ENCODE data around the gene ASB13. TPM values are rescaled to one million over a fixed set of nuclear protein-coding genes. Genes with fewer than 3 reads are reported as not detected.

Gene ASB13
- total and polyA plus RNA-seq, 3 experiments from 2014 or later = 6.8 to 8.7 (median 7.5) TPM

- Mint-ChIP-seq H3K36me3 (peaks cover 0 to 6% (median 5%) of the 10 kb centered on the region in 3 donors), H3K27me3 (no peaks in the 10 kb centered on the region), H3K4me3 (peak overlapping the region; percentile 74 to 85 (median 79)), H3K27ac (peak overlapping the region in 7 of 8 donors; percentile 41 to 90 (median 81)), H3K4me1 (peaks cover 35 to 62% (median 47%) of the 10 kb centered on the region in 3 donors), H3K9me3 (no peaks in the 10 kb centered on the region)
- H3K36me3 ChIP-seq (ENCODE audit: insufficient read depth, low read length) = no peaks in the 10 kb centered on the region
- ChIA-PET POLR2A (interaction anchor here (0.6 to 1.4 kb wide), 3 partner anchors 8 to 36 kb away, joined by 4 to 5 read pairs (median 5); partner anchors contain the start of gene TASOR2), CTCF (interaction anchor here (1.6 kb wide), 1 partner anchor 9 kb away, joined by 3 read pairs; no protein-coding TSS in a partner anchor)
- H3K4me3 ChIP-seq (ENCODE audit: low read length) = peak overlapping the region; percentile 66
- H3K27ac ChIP-seq (ENCODE audit: low read depth, low read length) = peak overlapping the region; percentile 38
- H3K9me3 ChIP-seq (ENCODE audit: low read length) = no peaks in the 10 kb centered on the region
- no peaks in the 10 kb centered on the region for H3K27me3 ChIP-seq (ENCODE audit: insufficient read depth, low read length, poor library complexity, severe bottlenecking)
- peak; percentile 50 to 72 (median 55) for DNase-seq
- peaks cover 64% of the 10 kb centered on the region for H3K4me1 ChIP-seq (ENCODE audit: insufficient read depth, low read length)
Observed at GRCh38 chr10:5692461-5693358, 26.3 kb upstream of the ASB13 start.

- peak overlapping the region; percentile 38 to 81 (median 57) for H3K4me3 Mint-ChIP-seq
- POLR2A ChIA-PET = interaction anchor here (0.6 to 0.7 kb wide), 3 partner anchors 27 to 37 kb away, joined by 4 to 5 read pairs (median 5); no protein-coding TSS in a partner anchor
- Histone ChIP-seq H3K4me1 (ENCODE audit: insufficient read depth, low read length) (peaks cover 64% of the 10 kb centered on the region), H3K9me3 (ENCODE audit: low read length) (no peaks in the 10 kb centered on the region), H3K4me3 (ENCODE audit: low read length) (no peak overlapping the region), H3K27me3 (ENCODE audit: insufficient read depth, low read length, poor library complexity, severe bottlenecking) (no peaks in the 10 kb centered on the region), H3K27ac (ENCODE audit: low read depth, low read length) (peak overlapping the region; percentile 28), H3K36me3 (ENCODE audit: insufficient read depth, low read length) (no peaks in the 10 kb centered on the region)
- CTCF ChIA-PET = interaction anchor here (1.6 kb wide), 1 partner anchor 10 kb away, joined by 3 read pairs; no protein-coding TSS in a partner anchor
- no peaks in the 10 kb centered on the region for H3K9me3 Mint-ChIP-seq
- H3K27me3 Mint-ChIP-seq = no peaks in the 10 kb centered on the region
- DNase-seq = no peak
- H3K27ac Mint-ChIP-seq = peak overlapping the region in 1 of 8 donors; percentile 51
- H3K4me1 Mint-ChIP-seq = peaks cover 44 to 60% (median 57%) of the 10 kb centered on the region in 3 donors
- peaks cover 0 to 6% (median 5%) of the 10 kb centered on the region in 3 donors for H3K36me3 Mint-ChIP-seq
Observed at GRCh38 chr10:5691786-5692185, 25.4 kb upstream of the ASB13 start.

- Mint-ChIP-seq H3K4me3 (no peak overlapping the region), H3K4me1 (peaks cover 60 to 81% (median 68%) of the 10 kb centered on the region in 3 donors)
- H3K27ac ChIP-seq (ENCODE audit: low read depth, low read length) = no peak overlapping the region
Observed at GRCh38 chr10:5688587-5688986, 22.2 kb upstream of the ASB13 start.

GRCh38 chr10:5685764-5686240 lies 19.4 kb upstream of the ASB13 start:
- Mint-ChIP-seq H3K9me3 (no peaks in the 10 kb centered on the region), H3K27ac (peak overlapping the region; percentile 90 to 99 (median 97)), H3K4me1 (peaks cover 43 to 61% (median 59%) of the 10 kb centered on the region in 3 donors), H3K4me3 (peak overlapping the region; percentile 89 to 100 (median 98)), H3K27me3 (peaks cover 0 to 4% of the 10 kb centered on the region in 2 donors), H3K36me3 (peaks cover 0 to 20% (median 3%) of the 10 kb centered on the region in 3 donors)
- Histone ChIP-seq H3K4me3 (ENCODE audit: low read length) (peak overlapping the region; percentile 67), H3K27me3 (ENCODE audit: insufficient read depth, low read length, poor library complexity, severe bottlenecking) (no peaks in the 10 kb centered on the region), H3K4me1 (ENCODE audit: insufficient read depth, low read length) (peaks cover 38% of the 10 kb centered on the region), H3K27ac (ENCODE audit: low read depth, low read length) (peak overlapping the region; percentile 87), H3K36me3 (ENCODE audit: insufficient read depth, low read length) (no peaks in the 10 kb centered on the region), H3K9me3 (ENCODE audit: low read length) (no peaks in the 10 kb centered on the region)
- peak in 1 of 5 donors; percentile 24 for DNase-seq
- POLR2A ChIA-PET = interaction anchor here (0.6 kb wide), 1 partner anchor 487 kb away, joined by 4 read pairs; no protein-coding TSS in a partner anchor
- CTCF ChIA-PET = no interaction called here

More at GRCh38 chr10:5688587-5688986, 22.2 kb upstream of the ASB13 start:
- Histone ChIP-seq H3K4me3 (ENCODE audit: low read length) (no peak overlapping the region), H3K27me3 (ENCODE audit: insufficient read depth, low read length, poor library complexity, severe bottlenecking) (no peaks in the 10 kb centered on the region), H3K9me3 (ENCODE audit: low read length) (no peaks in the 10 kb centered on the region), H3K4me1 (ENCODE audit: insufficient read depth, low read length) (peaks cover 60% of the 10 kb centered on the region), H3K36me3 (ENCODE audit: insufficient read depth, low read length) (no peaks in the 10 kb centered on the region)
- no peaks in the 10 kb centered on the region for H3K27me3 Mint-ChIP-seq
- H3K9me3 Mint-ChIP-seq = no peaks in the 10 kb centered on the region
- DNase-seq = no peak
- ChIA-PET POLR2A (interaction anchor here (0.6 kb wide), 1 partner anchor 70 kb away, joined by 3 read pairs; no protein-coding TSS in a partner anchor), CTCF (no interaction called here)
- peak overlapping the region in 3 of 8 donors; percentile 16 to 29 (median 26) for H3K27ac Mint-ChIP-seq
- peaks cover 0 to 20% (median 3%) of the 10 kb centered on the region in 3 donors for H3K36me3 Mint-ChIP-seq

- Mint-ChIP-seq H3K36me3 (peaks cover 0 to 17% (median 3%) of the 10 kb centered on the region in 3 donors), H3K9me3 (no peaks in the 10 kb centered on the region), H3K4me3 (peak overlapping the region; percentile 89 to 100 (median 98)), H3K27me3 (peaks cover 0 to 4% of the 10 kb centered on the region in 2 donors), H3K4me1 (peaks cover 40 to 56% (median 54%) of the 10 kb centered on the region in 3 donors), H3K27ac (peak overlapping the region; percentile 90 to 99 (median 98))
- no peaks in the 10 kb centered on the region for H3K9me3 ChIP-seq (ENCODE audit: low read length)
- POLR2A ChIA-PET = interaction anchor here (0.6 to 1.3 kb wide), 3 partner anchors 8 to 487 kb away, joined by 3 to 4 read pairs (median 4); no protein-coding TSS in a partner anchor
- DNase-seq = peak; percentile 60 to 78 (median 64)
- H3K27ac ChIP-seq (ENCODE audit: low read depth, low read length) = peak overlapping the region; percentile 87
- H3K4me3 ChIP-seq (ENCODE audit: low read length) = peak overlapping the region; percentile 67
- H3K36me3 ChIP-seq (ENCODE audit: insufficient read depth, low read length) = no peaks in the 10 kb centered on the region
- H3K4me1 ChIP-seq (ENCODE audit: insufficient read depth, low read length) = peaks cover 38% of the 10 kb centered on the region
- CTCF ChIA-PET = interaction anchor here (1.4 kb wide), 1 partner anchor 62 kb away, joined by 3 read pairs; no protein-coding TSS in a partner anchor
- H3K27me3 ChIP-seq (ENCODE audit: insufficient read depth, low read length, poor library complexity, severe bottlenecking) = no peaks in the 10 kb centered on the region
Observed at GRCh38 chr10:5684971-5685763, 18.8 kb upstream of the ASB13 start.

GRCh38 chr10:5684318-5684970 lies 18.0 kb upstream of the ASB13 start, which contains the start of gene TASOR2:
TASOR2 (plus strand) TSS chr10:5684838; CDS start chr10:5720643, 35,805 bp downstream.
- H3K36me3 Mint-ChIP-seq = peaks cover 0 to 17% (median 3%) of the 10 kb centered on the region in 3 donors
- H3K4me1 Mint-ChIP-seq = peaks cover 40 to 51% (median 50%) of the 10 kb centered on the region in 3 donors
- H3K4me3 Mint-ChIP-seq = peak within 1 kb of the TSS; percentile 89 to 100 (median 98)
- H3K27me3 Mint-ChIP-seq = peaks cover 6% of the 10 kb centered on the region in 2 donors
- H3K9me3 Mint-ChIP-seq = no peaks in the 10 kb centered on the region
- CTCF ChIA-PET = interaction anchor here (1.4 kb wide), 1 partner anchor 61 kb away, joined by 3 read pairs; no protein-coding TSS in a partner anchor
- DNase-seq = peak; percentile 94 to 98 (median 96)
- H3K27ac Mint-ChIP-seq = peak within 1 kb of the TSS; percentile 90 to 99 (median 98)
- peak within 1 kb of the TSS; percentile 67 for H3K4me3 ChIP-seq (ENCODE audit: low read length)
- H3K36me3 ChIP-seq (ENCODE audit: insufficient read depth, low read length) = no peaks in the 10 kb centered on the region
- H3K9me3 ChIP-seq (ENCODE audit: low read length) = no peaks in the 10 kb centered on the region
- no peaks in the 10 kb centered on the region for H3K27me3 ChIP-seq (ENCODE audit: insufficient read depth, low read length, poor library complexity, severe bottlenecking)
- POLR2A ChIA-PET = interaction anchor here (0.6 to 1.4 kb wide), 4 partner anchors 9 to 367 kb away, joined by 3 to 6 read pairs (median 4); partner anchors contain the start of genes ANKRD16 and FBH1
- peak within 1 kb of the TSS; percentile 87 for H3K27ac ChIP-seq (ENCODE audit: low read depth, low read length)
- H3K4me1 ChIP-seq (ENCODE audit: insufficient read depth, low read length) = peaks cover 38% of the 10 kb centered on the region

Data from CD8-positive, alpha-beta memory T cell (primary cell).